IMR-90 (cell line): ENCODE results near the gene ACAT2. TPM values are rescaled to one million over a fixed set of nuclear protein-coding genes. Genes with fewer than 3 reads are reported as not detected.

Experiments used
- ATAC-seq: fragments of 200-7000 bp; cut with Tn5 transposase; 2 replicates; pipeline ENCODE4 v1.9.1; 2020; ENCODE audit warnings: low read depth, mild to moderate bottlenecking, moderate library complexity
- BruUV-seq: library from RNA; stranded (reverse); fragments of 400-500 nt; replicated peaks from 2 replicates; lab custom pipeline; 2021; lab: Mats Ljungman, UMichigan
- CTCF ChIA-PET: fragments of 300-600 bp; formaldehyde crosslinking; extraction: SDS; loops from one replicate; lab custom pipeline; 2021; ENCODE audit warnings: antibody characterized with exemption; lab: Yijun Ruan, JAX
- POLR2A ChIA-PET: fragments of 300-600 bp; sonication (Branson Sonifier 250); formaldehyde crosslinking; loops from one replicate; lab custom pipeline; 2022; ENCODE audit warnings: antibody characterized with exemption; ENCODE audit not compliant: unreplicated experiment; lab: Charles Lee
- DNase-seq: peaks from one replicate; pipeline ENCODE4 v3.0.0; 2013
- H2AFZ ChIP-seq: replicated peaks from 2 replicates; pipeline ENCODE3; 2013; ENCODE audit warnings: low read length, mild to moderate bottlenecking; ENCODE audit not compliant: poor library complexity
- H2AK5ac ChIP-seq: 2 replicates; pipeline ENCODE4 v1.6.1; 2013; ENCODE audit warnings: low read depth, low read length, inconsistent platforms
- H2AK9ac ChIP-seq: replicated peaks from 2 replicates; pipeline ENCODE3; 2013; ENCODE audit warnings: mild to moderate bottlenecking, low read depth, low read length, moderate library complexity; ENCODE audit not compliant: poor library complexity
- H2BK120ac ChIP-seq: 2 replicates; pipeline ENCODE4 v1.6.1; 2013; ENCODE audit warnings: low read depth, low read length, inconsistent platforms
- H2BK15ac ChIP-seq: 3 replicates; pipeline ENCODE4 v1.6.1; 2013; ENCODE audit warnings: low read depth, low read length, inconsistent platforms
- H2BK20ac ChIP-seq: 2 replicates; pipeline ENCODE4 v1.6.1; 2013; ENCODE audit warnings: low read depth, mild to moderate bottlenecking, inconsistent platforms, low read length, moderate library complexity
- H2BK5ac ChIP-seq: 2 replicates; pipeline ENCODE4 v1.6.1; 2013; ENCODE audit warnings: mild to moderate bottlenecking, low read depth, low read length, inconsistent platforms; ENCODE audit not compliant: poor library complexity, severe bottlenecking
- H3K14ac ChIP-seq: replicated peaks from 2 replicates; pipeline ENCODE4 v1.6.1; 2013; ENCODE audit warnings: low read depth, low read length, inconsistent platforms
- H3K18ac ChIP-seq: 2 replicates; pipeline ENCODE4 v1.6.1; 2013; ENCODE audit warnings: low read depth, low read length, control low read depth
- H3K23ac ChIP-seq: 2 replicates; pipeline ENCODE4 v1.6.1; 2013; ENCODE audit warnings: low read depth, low read length, inconsistent platforms
- H3K27ac ChIP-seq: 2 replicates; pipeline ENCODE4 v1.5.1; 2013; ENCODE audit warnings: mild to moderate bottlenecking, control low read depth, low read length; ENCODE audit not compliant: insufficient read depth
- H3K27me3 ChIP-seq: 2 replicates; pipeline ENCODE4 v1.6.1; 2013; ENCODE audit warnings: low read length; ENCODE audit not compliant: control insufficient read depth, insufficient read depth
- H3K36me3 ChIP-seq: 2 replicates; pipeline ENCODE4 v1.6.1; 2013; ENCODE audit warnings: low read length, mixed read lengths; ENCODE audit not compliant: control insufficient read depth, insufficient read depth
- H3K4ac ChIP-seq: 2 replicates; pipeline ENCODE4 v1.6.1; 2013; ENCODE audit warnings: low read depth, low read length, inconsistent platforms
- H3K4me1 ChIP-seq: 2 replicates; pipeline ENCODE4 v1.6.1; 2013; ENCODE audit warnings: low read length, mixed read lengths; ENCODE audit not compliant: control insufficient read depth, insufficient read depth
- H3K4me2 ChIP-seq: 2 replicates; pipeline ENCODE4 v1.6.1; 2013; ENCODE audit warnings: low read depth, mild to moderate bottlenecking, control low read depth, low read length, moderate library complexity
- H3K4me3 ChIP-seq: 2 replicates; pipeline ENCODE4 v1.5.1; 2013; ENCODE audit warnings: low read depth, mild to moderate bottlenecking, control low read depth, low read length, moderate library complexity; ENCODE audit not compliant: insufficient read depth
- H3K56ac ChIP-seq: 2 replicates; pipeline ENCODE4 v1.6.1; 2013; ENCODE audit warnings: low read length, inconsistent platforms; ENCODE audit not compliant: insufficient read depth; ENCODE audit errors: extremely low read depth
- H3K79me1 ChIP-seq, 2 experiments: 2 replicates each; pipeline ENCODE4 v1.6.1; 2013; ENCODE audit warnings: low read length in 2 of 2, inconsistent platforms in 1 of 2, low read depth in 1 of 2
- H3K9ac ChIP-seq: 2 replicates; pipeline ENCODE4 v1.6.1; 2013; ENCODE audit warnings: low read depth, low read length, control low read depth
- H3K9me1 ChIP-seq: 2 replicates; pipeline ENCODE4 v1.6.1; 2013; ENCODE audit warnings: low read length, inconsistent platforms; ENCODE audit not compliant: insufficient read depth
- H3K9me3 ChIP-seq: 2 replicates; pipeline ENCODE4 v1.6.1; 2013; ENCODE audit warnings: low read length; ENCODE audit not compliant: control insufficient read depth, insufficient read depth
- H4K20me1 ChIP-seq: 2 replicates; pipeline ENCODE4 v1.6.1; 2013; ENCODE audit warnings: low read length, inconsistent platforms; ENCODE audit not compliant: insufficient read depth
- H4K5ac ChIP-seq: 2 replicates; pipeline ENCODE4 v1.6.1; 2013; ENCODE audit warnings: mild to moderate bottlenecking, low read depth, low read length, control low read depth
- H4K8ac ChIP-seq, 2 experiments: 2 replicates each; pipeline ENCODE4 v1.6.1; 2013; ENCODE audit warnings: low read depth in 2 of 2, low read length in 2 of 2, control low read depth in 1 of 2, inconsistent platforms in 1 of 2
- H4K91ac ChIP-seq: 2 replicates; pipeline ENCODE4 v1.6.1; 2013; ENCODE audit warnings: low read depth, low read length, inconsistent platforms; ENCODE audit not compliant: insufficient read depth
- BHLHE40 ChIP-seq: fragments of 150-350 bp; IDR thresholded peaks from 2 replicates; pipeline ENCODE4 v1.6.1; 2016; ENCODE audit warnings: mild to moderate bottlenecking, low read depth, low read length
- CEBPB ChIP-seq: IDR thresholded peaks from 2 replicates; pipeline ENCODE4 v1.6.1; 2012; ENCODE audit warnings: low read depth, low read length, improper control_type of control experiment
- MXI1 ChIP-seq: IDR thresholded peaks from 2 replicates; pipeline ENCODE4 v1.6.1; 2012; ENCODE audit warnings: low read depth, mild to moderate bottlenecking, low read length, moderate library complexity, borderline replicate concordance
- SMC3 ChIP-seq: fragments of 150-350 bp; IDR thresholded peaks from 2 replicates; pipeline ENCODE4 v1.6.1; 2016; ENCODE audit warnings: low read depth, mild to moderate bottlenecking, antibody characterized with exemption, low read length, moderate library complexity
- WGBS, 2 experiments: methylation state at CpG; one replicate each; pipeline versions ENCODE4 v1.1.5 to v1.1.7; 2013; ENCODE audit warnings: missing lambda C conversion rate in 2 of 2; ENCODE audit not compliant: insufficient read length in 1 of 2; ENCODE audit errors: extremely low coverage in 2 of 2; 5-methylcytosine and 5-hydroxymethylcytosine counted together
- dilution Hi-C: fragments of 300-500 bp; cut with HindIII; formaldehyde crosslinking; loops from one replicate; pipeline ENCODE4 v1.14.3; 2018; ENCODE audit warnings: low sequenced_read_pairs; ENCODE audit not compliant: unreplicated experiment
- in situ Hi-C: fragments of 300-500 bp; cut with MboI; formaldehyde crosslinking; loops from 3 replicates; pipeline ENCODE4 v1.14.3; 2019; ENCODE audit warnings: low sequenced_read_pairs, inconsistent platforms, mixed read lengths
- intact Hi-C: fragments of 100-400 bp; cut with micrococcal nuclease; formaldehyde crosslinking; loops from 2 replicates; pipeline ENCODE4 v1.10.0; 2022
- polyA plus RNA-seq, 3 experiments: library from polyadenylated mRNA; depleted of rRNA; stranded (reverse); fragments of >200 nt; gene quantifications; 2 replicates each; pipeline ENCODE4 v1.2.3, GENCODE V29; 2012; ENCODE audit warnings: low replicate concordance in 1 of 3
- total RNA-seq: library from RNA; depleted of rRNA; stranded (reverse); fragments of >200 nt; gene quantifications from 2 replicates; pipeline ENCODE4 v1.2.3, GENCODE V29; 2012
- TF ChIP-seq, protein P1 (sequence below): fragments of 150-350 bp; IDR thresholded peaks from 2 replicates; pipeline ENCODE4 v1.6.1; 2016; ENCODE audit warnings: low read depth, mild to moderate bottlenecking, low read length, moderate library complexity, borderline replicate concordance

ACAT2 gene
- total and polyA plus RNA-seq, 2 of the 4 experiments (the other 2 are of a cell fraction) = 30.5 to 45.2 TPM

DNA sequence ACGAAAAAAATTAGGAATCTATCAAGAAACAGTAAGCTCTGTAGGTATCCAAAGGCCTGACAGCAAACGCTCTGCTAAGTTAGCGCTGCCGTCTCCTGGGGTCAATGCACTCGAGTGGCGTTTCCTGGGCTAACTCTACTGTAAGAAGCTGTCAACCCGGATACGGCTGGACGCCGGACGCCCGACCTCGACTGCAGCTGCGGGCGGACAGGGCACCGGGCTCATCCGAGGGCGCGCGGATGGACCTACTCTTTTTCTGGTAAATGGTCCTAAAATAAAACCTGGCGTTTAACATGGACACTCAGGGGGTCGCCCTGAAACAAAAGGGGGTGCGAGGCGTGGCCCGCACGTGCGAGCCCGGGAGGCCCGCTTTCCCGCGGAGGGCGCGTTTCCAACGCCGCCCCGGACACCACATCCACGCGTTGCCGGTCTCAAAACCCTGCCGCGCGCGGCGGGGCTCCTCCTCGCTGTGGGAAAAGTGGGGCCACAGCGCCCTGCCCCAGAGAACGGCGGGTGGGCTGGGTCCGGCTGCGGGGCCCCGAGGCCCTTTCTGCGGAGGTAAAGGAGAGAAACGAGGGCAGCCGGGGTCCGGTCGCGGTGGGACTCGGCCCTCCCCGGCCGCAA is 27.0 kb downstream of the ACAT2 start:
- Histone ChIP-seq H3K4me3 (peak overlapping the region; percentile 89), H2BK20ac (no peak overlapping the region), H3K27ac (peak overlapping the region; percentile 91), H2BK15ac (no peak overlapping the region), H3K79me1 (peaks cover 15 to 36% of the 10 kb centered on the region in 2 experiments), H2AFZ (peak overlapping the region; percentile 96), H3K4me2 (peak overlapping the region; percentile 85), H3K56ac (peak overlapping the region; percentile 50; the same call in 1 of the 2 replicates), H2AK5ac (peak overlapping the region; percentile 77; the same call in 1 of the 2 replicates), H4K20me1 (peaks cover 16% of the 10 kb centered on the region), H4K91ac (no peak overlapping the region), H3K27me3 (no peaks in the 10 kb centered on the region), H3K4ac (peak overlapping the region; percentile 8), H3K9me1 (no peaks in the 10 kb centered on the region), H3K36me3 (peaks cover 10% of the 10 kb centered on the region), H3K9ac (peak overlapping the region; percentile 90), H3K14ac (peak overlapping the region; percentile 17; the same call in 1 of the 2 replicates), H3K9me3 (no peaks in the 10 kb centered on the region), H2AK9ac (peak overlapping the region; percentile 91), H2BK5ac (peak overlapping the region; percentile 75), H3K4me1 (peaks cover 4% of the 10 kb centered on the region), H4K8ac (peak overlapping the region in 1 of 2 experiments; percentile 73; a peak in 1 of 4 replicates), H2BK120ac (no peak overlapping the region), H3K18ac (no peak overlapping the region), H3K23ac (peak overlapping the region; percentile 26; the same call in 1 of the 2 replicates), H4K5ac (no peak overlapping the region; the same call in 1 of the 2 replicates)
- 0% methylated on average over 20 of the region's 60 CpGs; no CpG with 5 or more reads in 1 of the 2 experiments for WGBS, 2 experiments
- no TSS peak for BruUV-seq
- dilution Hi-C loops (no loop called here), in situ Hi-C loops (no loop called here), intact Hi-C loops (loop anchor here (1.0 to 2.0 kb wide), 4 partner anchors 27 to 152 kb away; partner anchors contain the start of genes ACAT2 and WTAP)
- no peak for ATAC-seq
- peak; percentile 42 for DNase-seq
- CTCF ChIA-PET = interaction anchor here (0.5 to 0.6 kb wide), 2 partner anchors 16 to 653 kb away, joined by 4 to 5 read pairs; no protein-coding TSS in a partner anchor
- POLR2A ChIA-PET = no interaction called here
- TF ChIP-seq MXI1 (peak; percentile 91), CEBPB (no peak), SMC3 (no peak), BHLHE40 (peak; percentile 75)
- TF ChIP-seq, protein P1, sequence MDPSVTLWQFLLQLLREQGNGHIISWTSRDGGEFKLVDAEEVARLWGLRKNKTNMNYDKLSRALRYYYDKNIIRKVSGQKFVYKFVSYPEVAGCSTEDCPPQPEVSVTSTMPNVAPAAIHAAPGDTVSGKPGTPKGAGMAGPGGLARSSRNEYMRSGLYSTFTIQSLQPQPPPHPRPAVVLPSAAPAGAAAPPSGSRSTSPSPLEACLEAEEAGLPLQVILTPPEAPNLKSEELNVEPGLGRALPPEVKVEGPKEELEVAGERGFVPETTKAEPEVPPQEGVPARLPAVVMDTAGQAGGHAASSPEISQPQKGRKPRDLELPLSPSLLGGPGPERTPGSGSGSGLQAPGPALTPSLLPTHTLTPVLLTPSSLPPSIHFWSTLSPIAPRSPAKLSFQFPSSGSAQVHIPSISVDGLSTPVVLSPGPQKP = no peak
